GM21723 (cell line): Measurements from ENCODE around the gene KRTAP12-3.

Experiments
- ATAC-seq: cut with Tn5 transposase; IDR thresholded peaks from one replicate; pipeline ENCODE4 v1.9.1; 2021; ENCODE audit warnings: mild to moderate bottlenecking, moderate library complexity; ENCODE audit not compliant: unreplicated experiment

Gene KRTAP12-3

DNA sequence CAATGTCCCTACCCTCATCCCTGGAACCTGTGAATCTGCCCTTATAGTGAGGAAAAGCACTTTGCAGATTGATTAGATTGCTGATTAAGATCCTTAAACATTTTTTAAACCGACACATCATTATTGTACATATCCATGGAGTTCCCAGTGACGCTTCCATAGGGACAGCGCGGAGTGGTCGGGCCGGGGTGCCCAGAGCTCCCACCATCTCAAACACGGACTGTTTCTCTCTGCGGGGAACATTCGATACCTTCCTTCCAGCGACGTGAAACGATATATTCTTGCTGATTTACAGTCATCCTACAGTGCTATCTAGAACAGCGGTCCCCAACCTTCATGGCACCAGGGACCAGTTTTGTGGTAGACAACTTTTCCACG lies 43.3 kb downstream of the KRTAP12-3 start:
- no peak for ATAC-seq

DNA sequence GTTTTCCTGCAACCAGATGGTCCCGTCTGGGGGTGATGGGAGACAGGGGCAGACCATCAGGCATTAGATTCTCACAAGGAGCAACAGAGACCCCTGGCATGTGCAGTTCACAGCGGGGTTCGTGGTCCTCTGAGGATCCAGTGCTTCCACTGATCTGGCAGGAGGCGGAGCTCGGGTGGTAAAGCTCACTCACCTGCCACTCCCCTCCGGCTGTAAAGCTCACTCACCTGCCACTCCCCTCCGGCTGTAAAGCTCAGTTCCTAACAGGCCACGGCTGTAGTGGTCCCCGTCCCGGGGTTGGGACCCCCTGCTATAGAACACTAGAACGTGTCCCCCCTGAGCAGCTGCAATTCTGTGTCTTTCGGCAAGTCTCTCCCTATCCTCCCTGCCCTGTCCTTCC lies 43.8 kb downstream of the KRTAP12-3 start:
- no peak for ATAC-seq

DNA sequence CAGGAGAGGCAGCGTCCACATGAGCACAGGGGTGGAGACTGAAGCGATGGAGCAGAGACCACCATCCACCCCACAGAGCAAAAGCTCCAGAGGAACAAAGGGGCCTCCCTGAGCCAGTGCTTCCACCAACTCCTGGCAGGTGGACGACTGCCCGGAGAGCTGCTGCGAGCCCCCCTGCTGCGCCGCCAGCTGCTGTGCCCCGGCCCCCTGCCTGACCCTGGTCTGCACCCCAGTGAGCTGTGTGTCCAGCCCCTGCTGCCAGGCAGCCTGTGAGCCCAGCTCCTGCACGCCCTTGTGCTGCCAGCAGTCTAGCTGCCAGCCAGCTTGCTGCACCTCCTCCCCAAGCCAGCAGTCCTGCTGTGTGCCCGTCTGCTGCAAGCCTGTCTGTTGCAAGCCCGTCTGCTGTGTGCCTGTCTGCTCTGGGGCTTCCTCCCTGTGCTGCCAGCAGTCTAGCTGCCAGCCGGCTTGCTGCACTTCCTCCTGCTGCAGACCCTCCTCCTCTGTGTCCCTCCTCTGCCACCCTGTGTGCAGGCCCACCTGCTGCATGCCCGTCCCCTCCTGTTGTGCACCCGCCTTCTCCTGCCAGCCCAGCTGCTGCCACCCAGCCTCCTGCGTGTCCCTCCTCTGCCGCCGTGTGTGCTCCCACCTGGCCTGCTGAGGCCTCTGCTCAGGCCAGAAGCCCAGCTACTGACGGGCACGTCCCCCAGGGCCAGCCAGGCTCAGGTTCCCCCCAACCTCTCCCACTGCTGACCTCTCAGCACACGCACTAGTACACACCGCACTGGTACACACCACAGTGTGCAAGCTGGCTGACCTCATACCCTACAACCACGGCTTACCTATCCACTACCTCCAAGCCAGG lies 44.6 kb downstream of the KRTAP12-3 start:
- no peak for ATAC-seq

DNA sequence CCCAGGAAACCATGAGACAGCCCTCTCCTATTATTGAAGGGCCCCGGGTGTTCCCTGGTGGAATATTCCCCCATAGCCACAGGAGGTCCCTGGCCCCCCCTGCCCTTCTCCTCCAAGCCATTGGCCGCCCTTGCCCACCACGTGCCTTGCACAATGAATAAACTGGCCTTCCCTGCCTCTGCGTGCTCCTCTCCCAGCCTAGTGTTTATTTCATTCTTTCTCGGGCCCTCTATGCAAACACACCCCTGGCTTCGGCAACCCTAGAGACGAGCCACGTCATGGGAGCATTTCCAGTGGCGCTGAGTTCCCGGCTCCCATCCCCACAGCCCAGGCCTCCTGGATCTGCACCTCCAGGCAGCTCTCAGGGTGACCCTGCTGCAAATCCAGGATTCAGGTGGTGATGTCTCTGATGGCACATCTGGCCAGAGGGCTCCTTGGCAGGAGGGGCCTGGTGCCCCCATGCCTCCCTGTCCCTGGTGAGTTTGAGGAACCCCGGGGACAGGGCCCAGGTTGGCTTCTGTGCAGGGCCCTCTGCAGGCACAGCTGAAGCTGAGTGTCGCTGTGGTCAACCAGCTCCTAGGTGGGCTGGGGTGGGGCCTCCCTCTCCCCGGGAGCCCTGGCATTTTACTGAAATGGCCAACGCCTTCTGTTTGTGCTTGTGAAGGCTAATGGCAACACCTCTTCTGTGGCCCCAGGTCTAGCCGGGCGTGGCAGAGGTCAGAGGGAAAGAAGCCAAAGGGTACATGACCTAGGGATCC lies 45.4 kb downstream of the KRTAP12-3 start:
- ATAC-seq = no peak

DNA sequence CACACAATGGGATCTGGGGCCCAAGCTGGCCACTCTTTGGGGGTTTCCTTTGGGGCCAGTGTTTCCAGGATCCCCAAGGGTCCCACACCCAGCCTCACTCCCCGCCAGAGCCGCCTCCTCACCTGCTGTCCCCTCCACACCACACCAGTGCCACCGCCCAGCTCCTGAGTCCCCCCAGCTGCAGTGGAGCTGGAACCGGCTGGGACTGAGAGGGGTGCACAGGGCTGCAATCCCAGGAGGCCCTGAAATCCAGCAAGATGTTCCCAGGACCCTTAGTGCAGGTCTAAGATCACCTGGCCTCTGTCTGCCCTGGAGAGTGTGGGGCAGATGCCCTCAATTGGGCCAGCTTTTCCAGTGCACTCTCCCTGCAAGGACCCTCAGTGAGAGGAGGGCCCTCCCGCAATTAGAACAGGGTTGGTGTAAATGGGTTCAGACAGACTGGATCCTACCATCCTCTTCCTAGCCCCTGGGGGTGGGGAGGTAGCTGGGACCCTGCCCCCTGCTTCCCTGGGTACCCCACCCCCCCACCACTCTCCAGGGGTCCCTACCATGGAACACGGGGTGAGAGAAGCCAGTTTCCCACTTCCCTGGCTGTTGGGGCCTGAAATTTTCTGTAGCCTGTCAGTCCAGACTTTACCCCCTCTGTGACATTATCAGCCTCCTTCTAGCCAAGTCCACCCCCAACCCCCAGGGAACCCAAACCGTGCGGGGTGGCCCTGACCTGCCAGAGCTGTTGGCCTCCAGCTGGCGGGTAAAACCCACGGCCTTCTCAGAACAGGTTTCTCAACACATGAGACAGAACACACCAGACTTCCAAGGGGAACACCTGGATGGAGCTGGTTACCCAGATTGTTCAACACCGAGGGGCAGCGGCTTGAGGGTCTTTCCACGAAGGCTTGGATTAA lies 46.3 kb downstream of the KRTAP12-3 start:
- no peak for ATAC-seq

DNA sequence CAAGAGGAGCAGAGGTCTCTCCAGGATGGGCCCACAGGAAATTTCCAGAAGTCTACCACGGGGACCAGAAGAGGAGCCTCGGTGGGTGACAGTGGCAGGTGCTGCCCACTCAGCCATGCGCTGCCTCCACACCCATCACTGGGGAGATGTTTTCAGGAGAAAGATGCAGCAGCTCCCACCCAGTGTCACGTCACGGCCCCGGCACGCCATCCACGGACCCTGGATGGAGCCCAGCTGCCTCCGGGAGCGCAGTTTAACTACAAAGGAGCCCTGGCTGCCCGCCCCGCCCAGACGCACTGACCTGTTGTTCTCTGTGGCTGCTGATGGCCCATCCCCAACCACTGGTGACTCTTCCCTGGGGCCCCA lies 46.9 kb downstream of the KRTAP12-3 start:
- no peak for ATAC-seq

DNA sequence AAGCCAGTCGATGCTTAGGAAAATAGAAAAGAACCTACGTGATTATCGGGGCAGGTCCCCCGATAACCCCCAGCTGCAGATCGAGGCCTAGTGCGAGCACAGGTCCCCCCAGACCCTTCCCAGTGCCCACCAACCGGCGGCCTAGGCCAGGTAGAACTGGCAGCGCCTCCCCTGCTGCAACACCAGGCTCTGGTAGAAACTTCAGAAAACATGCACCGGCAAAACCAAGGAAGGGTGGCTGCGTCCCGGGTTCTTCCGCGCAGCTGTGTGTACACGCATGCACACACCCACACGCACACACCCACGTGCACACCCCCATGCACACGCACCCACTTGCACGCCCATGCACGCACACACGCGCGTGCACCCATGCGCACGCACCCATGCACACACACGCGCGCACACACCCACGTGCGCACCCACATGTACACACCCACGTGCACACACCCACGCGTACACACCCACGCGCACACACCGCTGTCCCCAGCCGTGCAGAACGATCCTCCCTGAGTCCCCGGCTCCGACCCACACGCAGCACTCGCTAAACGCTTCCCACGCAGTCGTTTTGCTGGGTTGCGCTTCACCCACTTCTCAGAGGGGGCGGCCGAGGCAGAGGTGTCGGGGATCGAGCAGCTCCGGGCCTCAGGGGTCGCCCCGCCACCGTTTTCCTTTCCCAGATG lies 48.4 kb downstream of the KRTAP12-3 start:
- ATAC-seq = no peak

DNA sequence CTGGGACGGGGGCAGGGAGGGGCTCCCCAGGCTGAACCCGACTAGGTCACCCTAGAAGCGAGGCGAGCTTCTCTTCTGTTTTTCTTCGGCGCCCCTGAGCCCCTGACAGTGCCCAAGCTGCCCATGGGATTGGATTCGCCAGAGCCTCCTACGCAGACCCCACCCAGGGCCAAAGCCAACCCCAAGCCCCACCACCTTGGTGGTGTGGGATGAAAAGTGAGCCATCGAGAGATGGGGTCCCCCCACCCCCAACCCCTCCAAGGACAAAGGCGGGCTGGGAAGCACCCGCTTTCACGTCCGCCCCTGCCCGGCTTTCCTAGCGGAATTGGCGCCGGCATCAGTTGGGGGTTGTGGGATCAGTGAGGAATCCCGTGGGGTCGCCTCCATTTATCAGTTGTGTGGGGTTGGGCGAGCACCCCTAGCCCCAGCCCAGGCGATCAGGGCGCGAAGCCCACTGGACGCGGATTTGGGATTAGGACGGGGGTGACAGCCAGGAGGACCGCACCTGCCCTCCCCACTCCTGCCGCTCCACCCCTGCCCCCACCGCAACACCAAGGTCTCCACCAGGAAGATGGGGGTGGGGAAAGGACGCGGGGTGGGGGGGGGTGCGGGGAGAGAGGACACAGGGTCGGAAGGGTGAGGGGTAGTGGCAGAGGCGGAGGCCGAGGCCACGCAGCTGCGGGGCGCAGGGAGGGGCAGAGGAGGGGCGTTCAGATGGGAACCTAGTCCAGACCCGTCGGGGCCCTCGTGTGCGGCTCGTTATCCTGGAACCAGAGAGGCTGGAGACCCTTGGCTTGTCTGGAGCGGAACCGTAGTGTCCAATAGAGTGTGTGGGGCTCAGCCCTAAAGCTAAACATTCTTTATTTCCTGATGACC lies 49.2 kb downstream of the KRTAP12-3 start:
- ATAC-seq = no peak
